Colonic mucosa (tissue), 4 donors: ENCODE data around the gene TAPBPL. TPM values are rescaled to one million over a fixed set of nuclear protein-coding genes. Genes with fewer than 3 reads are reported as not detected.

Experiments used
- DNase-seq: peaks from one replicate; pipeline ENCODE4 v3.0.0-alpha.2; 2020
- H3K27ac ChIP-seq: fragments of 200-600 bp; one replicate; pipeline ENCODE4 v1.8.0; 2021
- H3K27me3 ChIP-seq: fragments of 200-600 bp; one replicate; pipeline ENCODE4 v1.8.0; 2021
- H3K36me3 ChIP-seq: fragments of 200-600 bp; one replicate; pipeline ENCODE4 v1.8.0; 2021
- H3K4me1 ChIP-seq: fragments of 200-600 bp; one replicate; pipeline ENCODE4 v1.8.0; 2021; ENCODE audit warnings: mild to moderate bottlenecking
- H3K4me3 ChIP-seq: fragments of 200-600 bp; one replicate; pipeline ENCODE4 v1.8.0; 2021
- H3K9ac ChIP-seq, 2 donors: one replicate each; pipeline ENCODE4 v1.7.0; 2013; ENCODE audit warnings: control low read depth in 2 of 2, low read depth in 2 of 2, low read length in 2 of 2
- H3K9me3 ChIP-seq: fragments of 200-600 bp; one replicate; pipeline ENCODE4 v1.8.0; 2021
- intact Hi-C: fragments of 100-400 bp; cut with DNase I; formaldehyde crosslinking; loops from one replicate; pipeline ENCODE4 v1.14.1; 2022
- total RNA-seq, 2 donors: library from RNA; stranded (reverse); fragmentation: NEBNext Ultra II Directional in 1 of 2; extraction: Animal tissue kit (Norgen Biotek cat#: 25700) in 1 of 2; gene quantifications; one replicate each; pipeline ENCODE4 v1.2.1, GENCODE V29; 2021
- TF ChIP-seq, protein P1 (sequence below): fragments of 200-600 bp; IDR thresholded peaks from one replicate; pipeline ENCODE4 v1.8.0; 2022; ENCODE audit warnings: antibody characterized with exemption, mild to moderate bottlenecking
- donor health status: healthy.
- donor health status: DM: no; HTN: no; CAD: no.
- donor health status: DM: no; HTN: no; CAD: no.

The TAPBPL gene
- total RNA-seq, 2 donors from 2014 or later: 44.9 to 57.8 TPM

DNA sequence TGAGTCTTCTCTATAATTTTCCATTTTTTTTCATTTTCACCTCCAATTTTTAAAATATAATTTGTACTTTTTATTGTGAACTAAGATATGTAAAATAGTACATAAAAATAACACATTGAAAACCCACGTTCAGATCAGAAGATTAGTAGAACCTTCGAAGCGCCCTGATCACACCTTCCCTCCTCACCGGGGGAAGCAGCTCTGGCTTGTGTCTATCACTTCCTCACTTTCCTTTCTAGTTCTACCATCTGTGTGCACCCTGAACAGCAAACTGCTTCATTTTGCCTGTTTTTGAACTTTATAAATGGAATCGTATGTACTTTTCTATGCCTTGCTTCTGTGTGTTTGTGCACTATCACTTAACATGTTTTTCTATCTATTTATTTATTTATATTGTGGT, 18.9 kb upstream of the TAPBPL start:
- TF ChIP-seq, protein P1, sequence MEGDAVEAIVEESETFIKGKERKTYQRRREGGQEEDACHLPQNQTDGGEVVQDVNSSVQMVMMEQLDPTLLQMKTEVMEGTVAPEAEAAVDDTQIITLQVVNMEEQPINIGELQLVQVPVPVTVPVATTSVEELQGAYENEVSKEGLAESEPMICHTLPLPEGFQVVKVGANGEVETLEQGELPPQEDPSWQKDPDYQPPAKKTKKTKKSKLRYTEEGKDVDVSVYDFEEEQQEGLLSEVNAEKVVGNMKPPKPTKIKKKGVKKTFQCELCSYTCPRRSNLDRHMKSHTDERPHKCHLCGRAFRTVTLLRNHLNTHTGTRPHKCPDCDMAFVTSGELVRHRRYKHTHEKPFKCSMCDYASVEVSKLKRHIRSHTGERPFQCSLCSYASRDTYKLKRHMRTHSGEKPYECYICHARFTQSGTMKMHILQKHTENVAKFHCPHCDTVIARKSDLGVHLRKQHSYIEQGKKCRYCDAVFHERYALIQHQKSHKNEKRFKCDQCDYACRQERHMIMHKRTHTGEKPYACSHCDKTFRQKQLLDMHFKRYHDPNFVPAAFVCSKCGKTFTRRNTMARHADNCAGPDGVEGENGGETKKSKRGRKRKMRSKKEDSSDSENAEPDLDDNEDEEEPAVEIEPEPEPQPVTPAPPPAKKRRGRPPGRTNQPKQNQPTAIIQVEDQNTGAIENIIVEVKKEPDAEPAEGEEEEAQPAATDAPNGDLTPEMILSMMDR: no peak
- Histone ChIP-seq H3K27me3 (no peaks in the 10 kb centered on the region), H3K4me1 (no peaks in the 10 kb centered on the region), H3K9me3 (no peaks in the 10 kb centered on the region), H3K27ac (no peak overlapping the region), H3K4me3 (no peak overlapping the region), H3K9ac (no peak overlapping the region), H3K36me3 (no peaks in the 10 kb centered on the region)
- no peak for DNase-seq
- intact Hi-C loops: no loop called here

DNA sequence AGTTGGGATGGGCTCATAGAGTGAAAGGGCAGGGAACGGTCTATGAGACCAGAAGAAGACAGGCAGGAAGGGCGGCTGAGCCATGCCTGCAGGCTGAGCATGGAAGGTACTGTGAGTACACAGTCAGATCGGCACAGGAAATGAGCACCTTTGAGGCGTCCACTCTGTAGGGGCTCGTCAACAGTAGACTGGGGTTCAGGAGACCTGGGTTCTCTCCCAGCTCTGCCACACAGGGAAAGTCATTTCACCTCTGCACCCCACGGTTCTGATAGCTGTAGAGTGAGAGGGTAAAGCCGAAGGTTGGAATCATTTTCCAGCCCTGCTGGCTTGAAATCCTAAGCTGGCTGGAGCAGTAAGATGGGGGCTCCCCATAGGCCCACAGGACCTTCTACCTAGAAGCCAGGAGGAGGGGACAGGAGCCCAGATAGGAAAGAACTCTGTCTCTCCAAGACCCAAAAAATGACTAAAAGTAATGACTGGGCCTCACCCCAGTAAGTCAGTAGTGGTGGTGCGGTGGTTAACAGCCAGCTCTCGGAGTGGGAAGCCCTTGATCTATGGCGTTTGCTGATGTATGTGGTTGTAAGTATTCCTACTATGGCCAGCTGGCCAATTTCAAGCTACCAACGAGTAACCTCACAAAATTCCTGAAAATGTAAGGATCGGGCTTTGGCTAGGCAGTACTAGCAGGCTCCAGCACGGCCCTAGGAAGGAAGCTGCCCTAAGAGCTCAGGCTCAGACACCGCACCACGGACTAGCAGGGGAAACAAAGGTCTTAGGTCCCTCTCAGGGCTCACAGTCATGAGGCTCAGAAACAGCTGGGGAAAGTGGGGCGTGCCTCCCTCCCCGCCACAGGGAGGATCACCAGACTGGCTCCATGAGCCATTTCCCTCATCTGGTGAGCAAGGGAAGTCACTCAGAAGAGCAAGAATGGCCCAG, 17.4 kb upstream of the TAPBPL start:
- H3K36me3 ChIP-seq: no peaks in the 10 kb centered on the region
- no peak for DNase-seq

DNA sequence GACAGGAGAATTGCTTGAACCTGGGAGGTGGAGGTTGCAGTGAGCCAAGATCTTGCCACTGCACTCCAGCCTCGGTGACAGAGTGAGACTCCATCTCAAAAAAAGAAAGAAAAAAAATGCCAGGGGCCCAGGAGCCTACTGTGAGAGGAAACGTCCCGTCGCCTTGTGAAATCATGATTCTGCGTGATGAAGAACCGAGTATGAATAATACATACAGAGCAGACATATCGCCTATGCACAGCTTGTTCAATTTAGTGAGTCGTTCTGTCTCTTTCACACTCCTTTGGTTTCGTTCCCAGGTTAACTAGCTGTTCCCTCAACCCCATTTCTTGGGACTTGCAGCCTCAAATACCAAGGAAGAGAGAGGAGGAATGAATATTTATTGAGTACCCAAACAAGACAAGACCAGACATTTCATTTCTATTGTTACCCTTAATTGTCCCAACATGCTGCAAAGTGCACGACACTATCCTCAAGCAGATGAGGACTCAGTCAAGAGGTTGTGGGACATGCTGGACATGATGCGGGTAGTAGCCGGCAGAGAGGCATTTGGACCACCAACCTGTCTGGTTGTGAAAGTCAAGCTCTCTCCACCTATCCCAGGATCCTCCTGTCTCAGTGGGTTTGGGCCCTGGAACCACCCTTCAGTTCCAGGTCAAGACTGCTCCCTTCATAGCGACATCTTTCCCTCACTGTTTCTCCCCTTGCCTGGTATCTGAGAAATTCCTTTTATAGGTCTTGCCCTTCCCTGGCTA, 15.7 kb upstream of the TAPBPL start:
- TF ChIP-seq, protein P1: no peak
- Histone ChIP-seq H3K27me3 (no peaks in the 10 kb centered on the region), H3K36me3 (no peaks in the 10 kb centered on the region), H3K4me1 (no peaks in the 10 kb centered on the region), H3K4me3 (no peak overlapping the region), H3K27ac (no peak overlapping the region), H3K9me3 (no peaks in the 10 kb centered on the region), H3K9ac (no peak overlapping the region)
- intact Hi-C loops: no loop called here
- DNase-seq: no peak

More for the DNA sequence above, 17.4 kb upstream of the TAPBPL start:
- intact Hi-C loops: no loop called here
- TF ChIP-seq, protein P1: no peak
- no peaks in the 10 kb centered on the region for H3K9me3 ChIP-seq
- H3K27ac ChIP-seq: no peak overlapping the region
- H3K4me3 ChIP-seq: no peak overlapping the region
- no peaks in the 10 kb centered on the region for H3K4me1 ChIP-seq
- no peak overlapping the region for H3K9ac ChIP-seq
- no peaks in the 10 kb centered on the region for H3K27me3 ChIP-seq

DNA sequence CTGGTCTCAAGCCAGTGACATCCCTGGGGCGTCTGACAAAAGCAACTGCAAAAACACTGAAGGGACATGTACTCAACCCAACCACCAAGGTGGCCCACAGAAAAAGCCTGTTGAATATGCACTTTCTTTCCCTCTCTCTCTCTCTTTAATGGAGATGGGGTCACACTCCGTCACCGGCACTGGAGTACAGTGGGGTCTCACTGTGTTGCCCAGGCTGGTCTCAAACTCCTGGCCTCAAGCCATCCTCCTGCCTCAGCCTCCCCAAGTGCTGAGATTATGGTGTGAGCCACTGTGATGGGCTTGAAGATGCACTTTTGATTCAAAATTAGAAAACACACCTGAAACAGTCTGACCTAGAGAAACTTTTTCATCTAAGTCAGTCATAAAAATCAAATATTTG, 14.3 kb upstream of the TAPBPL start:
- intact Hi-C loops: no loop called here
- no peak overlapping the region for H3K9ac ChIP-seq
- no peak overlapping the region for H3K27ac ChIP-seq
- no peaks in the 10 kb centered on the region for H3K4me1 ChIP-seq
- H3K27me3 ChIP-seq: no peaks in the 10 kb centered on the region
- no peak for DNase-seq
- TF ChIP-seq, protein P1: no peak
- no peaks in the 10 kb centered on the region for H3K36me3 ChIP-seq
- no peak overlapping the region for H3K4me3 ChIP-seq
- H3K9me3 ChIP-seq: no peaks in the 10 kb centered on the region

DNA sequence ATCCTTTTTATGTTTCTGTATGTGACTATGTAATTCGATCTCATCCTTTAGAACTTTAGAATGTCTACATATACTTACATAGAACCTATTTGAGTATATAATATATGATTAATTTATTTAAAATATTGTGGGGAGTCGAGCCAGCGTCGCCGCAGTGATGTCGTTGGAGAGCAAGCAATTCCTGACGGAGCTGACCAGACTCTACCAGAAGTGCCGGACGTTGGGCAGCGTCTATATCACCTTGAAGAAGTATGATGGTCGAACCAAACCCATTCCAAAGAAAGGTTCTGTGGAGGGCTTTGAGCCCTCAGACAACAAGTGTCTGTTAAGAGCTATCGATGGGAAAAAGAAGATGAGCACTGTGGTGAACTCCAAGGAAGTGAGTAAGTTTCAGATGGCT, 13.5 kb upstream of the TAPBPL start:
- no peak for DNase-seq
- intact Hi-C loops: no loop called here
- no peaks in the 10 kb centered on the region for H3K4me1 ChIP-seq

More for the DNA sequence above, 13.5 kb upstream of the TAPBPL start:
- Histone ChIP-seq H3K4me3 (no peak overlapping the region), H3K9me3 (no peaks in the 10 kb centered on the region), H3K36me3 (no peaks in the 10 kb centered on the region), H3K27ac (no peak overlapping the region), H3K9ac (no peak overlapping the region), H3K27me3 (no peaks in the 10 kb centered on the region)
- TF ChIP-seq, protein P1: no peak
